ENCODE measurements around the gene SPOUT1.
A peak's percentile ranks its signal among the peaks of the same experiment; 100 is the strongest.

SPOUT1 gene

GRCh38 chr9:128836509-128837145 is 7.0 kb upstream of the SPOUT1 start:
- DNase-seq (ENCODE audit: low read depth), result no peak

GRCh38 chr9:128835246-128836210 is 5.9 kb upstream of the SPOUT1 start:
- DNase-seq (ENCODE audit: low read depth), result no peak

- DNase-seq (ENCODE audit: low read depth), result no peak
Observed at GRCh38 chr9:128833696-128834095, 4.1 kb upstream of the SPOUT1 start.

GRCh38 chr9:128828719-128829452 is 708 bp downstream of the SPOUT1 start:
- DNase-seq (ENCODE audit: low read depth), result no peak

- no peak for DNase-seq (ENCODE audit: low read depth)
Observed at GRCh38 chr9:128828267-128828666, 1.3 kb downstream of the SPOUT1 start.

GRCh38 chr9:128825923-128826700 is 3.5 kb downstream of the SPOUT1 start:
- DNase-seq (ENCODE audit: low read depth), result no peak

- DNase-seq (ENCODE audit: low read depth), result no peak
Observed at GRCh38 chr9:128824911-128825310, 4.7 kb downstream of the SPOUT1 start.

- DNase-seq (ENCODE audit: low read depth), result no peak
Observed at GRCh38 chr9:128823903-128824406, 5.6 kb downstream of the SPOUT1 start.

- no peak for DNase-seq (ENCODE audit: low read depth)
Observed at GRCh38 chr9:128823362-128823902, 6.2 kb downstream of the SPOUT1 start.

- DNase-seq (ENCODE audit: low read depth), result no peak
Observed at GRCh38 chr9:128822407-128823042, 7.1 kb downstream of the SPOUT1 start.

GRCh38 chr9:128821584-128822406 is 7.8 kb downstream of the SPOUT1 start:
- no peak for DNase-seq (ENCODE audit: low read depth)

GRCh38 chr9:128820665-128821583 is 8.7 kb downstream of the SPOUT1 start:
- DNase-seq (ENCODE audit: low read depth), result no peak

- no peak for DNase-seq (ENCODE audit: low read depth)
Observed at GRCh38 chr9:128819716-128820664, 9.6 kb downstream of the SPOUT1 start.

- DNase-seq (ENCODE audit: low read depth), result no peak
Observed at GRCh38 chr9:128818839-128819715, 10.5 kb downstream of the SPOUT1 start.

- DNase-seq (ENCODE audit: low read depth), result peak; percentile 93
Observed at GRCh38 chr9:128818099-128818838, 11.3 kb downstream of the SPOUT1 start, which contains the start of gene ENDOG. TSS of gene ENDOG (plus strand) at chr9:128818500. CDS start at chr9:128818685, 185 bp downstream.

- DNase-seq (ENCODE audit: low read depth), result no peak
Observed at GRCh38 chr9:128810873-128811272, 18.7 kb downstream of the SPOUT1 start.
